ENCODE results near the gene ARHGAP8.

DNA sequence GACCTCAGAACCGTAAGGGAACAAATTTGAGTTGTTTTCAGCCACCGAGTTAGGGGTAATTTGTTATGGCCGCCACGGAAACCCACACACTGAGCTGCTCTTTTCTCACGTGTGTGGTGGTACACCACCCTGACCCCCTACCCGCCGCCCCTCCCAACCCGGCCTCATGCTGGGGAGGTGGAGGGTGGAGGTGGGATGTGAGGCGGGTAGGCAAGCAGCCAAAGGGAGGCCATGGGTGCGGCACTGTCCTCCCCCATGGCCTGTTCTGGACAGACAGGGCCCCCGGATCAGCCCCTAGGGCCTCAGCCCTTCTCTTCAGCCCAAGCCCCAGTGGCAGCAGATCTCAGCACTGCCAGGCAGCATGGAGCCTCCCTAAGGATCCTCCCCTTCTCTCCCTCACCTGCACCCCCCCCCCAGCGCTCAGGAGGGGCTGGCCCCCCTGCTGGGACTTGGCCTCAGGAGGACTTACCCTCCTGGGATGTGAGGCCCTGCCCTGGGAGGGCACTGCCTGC lies 42.4 kb upstream of the ARHGAP8 start:
- TF ChIP-seq YY1 (IDR thresholded peaks at IDR 0.05; ENCODE audit: insufficient read depth, insufficient replicate concordance, low read depth, low read length) (no peak), FOSL1 (CRISPR knock-in tag; IDR thresholded peaks at IDR 0.05; ENCODE audit: borderline replicate concordance) (no peak), CEBPB (IDR thresholded peaks at IDR 0.05; ENCODE audit: borderline replicate concordance, low read depth, low read length) (no peak), RFX5 (IDR thresholded peaks at IDR 0.05; ENCODE audit: low read depth, low read length) (no peak), STAG1 (CRISPR knock-in tag; IDR thresholded peaks at IDR 0.05) (no peak), SRF (IDR thresholded peaks at IDR 0.05; ENCODE audit: low read depth, low read length) (no peak), ASH2L (IDR thresholded peaks at IDR 0.05; ENCODE audit: insufficient read length, low read depth, low read length) (no peak), TEAD2 (CRISPR knock-in tag; IDR thresholded peaks at IDR 0.05) (no peak), BHLHE40 (IDR thresholded peaks at IDR 0.05; ENCODE audit: low read length) (no peak), MTA3 (CRISPR knock-in tag; IDR thresholded peaks at IDR 0.05) (no peak), POLR2AphosphoS5 (IDR thresholded peaks at IDR 0.05; ENCODE audit: low read depth, low read length) (no peak), HOXA7 (CRISPR knock-in tag; IDR thresholded peaks at IDR 0.05) (no peak)
- TF ChIP-seq, protein P1, sequence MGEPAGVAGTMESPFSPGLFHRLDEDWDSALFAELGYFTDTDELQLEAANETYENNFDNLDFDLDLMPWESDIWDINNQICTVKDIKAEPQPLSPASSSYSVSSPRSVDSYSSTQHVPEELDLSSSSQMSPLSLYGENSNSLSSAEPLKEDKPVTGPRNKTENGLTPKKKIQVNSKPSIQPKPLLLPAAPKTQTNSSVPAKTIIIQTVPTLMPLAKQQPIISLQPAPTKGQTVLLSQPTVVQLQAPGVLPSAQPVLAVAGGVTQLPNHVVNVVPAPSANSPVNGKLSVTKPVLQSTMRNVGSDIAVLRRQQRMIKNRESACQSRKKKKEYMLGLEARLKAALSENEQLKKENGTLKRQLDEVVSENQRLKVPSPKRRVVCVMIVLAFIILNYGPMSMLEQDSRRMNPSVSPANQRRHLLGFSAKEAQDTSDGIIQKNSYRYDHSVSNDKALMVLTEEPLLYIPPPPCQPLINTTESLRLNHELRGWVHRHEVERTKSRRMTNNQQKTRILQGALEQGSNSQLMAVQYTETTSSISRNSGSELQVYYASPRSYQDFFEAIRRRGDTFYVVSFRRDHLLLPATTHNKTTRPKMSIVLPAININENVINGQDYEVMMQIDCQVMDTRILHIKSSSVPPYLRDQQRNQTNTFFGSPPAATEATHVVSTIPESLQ (CRISPR knock-in tag; conservative IDR thresholded peaks at IDR 0.05), result no peak
